PC-3 (cell line): ENCODE measurements around the gene RELL2.

Experiments used
- EZH2 ChIP-seq: fragments of 300-600 bp; sonication (generic); IDR thresholded peaks from one replicate; pipeline ENCODE4 v1.6.1; 2017; ENCODE audit warnings: antibody characterized with exemption, mild to moderate bottlenecking, low read length; ENCODE audit not compliant: unreplicated experiment
- EZH2phosphoT487 ChIP-seq: fragments of 300-600 bp; sonication (generic); IDR thresholded peaks from 2 replicates; pipeline ENCODE4 v1.6.1; 2018; ENCODE audit warnings: mild to moderate bottlenecking, antibody characterized with exemption, low read length, borderline replicate concordance

DNA sequence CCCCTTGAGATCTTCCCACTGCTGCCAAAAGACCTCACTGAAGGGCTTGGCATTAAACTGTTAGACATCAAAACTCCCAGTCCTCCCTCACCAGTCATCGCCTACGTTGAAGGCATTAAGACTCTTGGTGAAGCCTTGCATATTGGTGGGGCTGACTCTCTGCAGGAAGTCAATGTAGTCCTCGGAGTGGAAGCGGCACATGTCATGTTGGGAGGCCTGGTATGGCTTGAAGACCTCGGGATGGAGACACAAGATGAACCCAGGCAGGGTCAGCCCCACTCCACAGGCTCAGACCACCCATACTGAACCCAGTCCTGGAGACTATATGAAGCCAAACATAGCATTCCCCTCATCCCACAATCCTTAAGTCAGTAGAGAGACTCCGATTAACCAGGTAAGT is 2.1 kb upstream of the RELL2 start:
- TF ChIP-seq EZH2phosphoT487 (no peak), EZH2 (no peak)
